Fibroblast of skin of left biceps (primary cell): ENCODE data around the gene PCK2.
"Not testable (repeated sequence)": the region's sequence is repeated elsewhere in the genome, so short reads cannot be mapped to it uniquely, and the experiment has no call there.

Source experiments
- DNase-seq, 2 experiments: peaks; one replicate each; pipeline ENCODE4 v3.0.0-alpha.2; 2013; ENCODE audit warnings: low read depth in 2 of 2

The PCK2 gene

GRCh38 chr14:24093901-24094840, at the start of gene PCK2:
TSS of gene PCK2 (plus strand) at chr14:24094311. CDS start at chr14:24094406, 95 bp downstream.
- DNase-seq: peak; percentile 94

GRCh38 chr14:24049002-24049401, 45.1 kb upstream of the PCK2 start:
- DNase-seq: not testable (repeated sequence)

GRCh38 chr14:24050753-24051152, 43.4 kb upstream of the PCK2 start:
- not testable (repeated sequence) for DNase-seq

- no peak for DNase-seq
Observed at GRCh38 chr14:24051176-24051788, 42.8 kb upstream of the PCK2 start.

- DNase-seq: no peak
Observed at GRCh38 chr14:24051789-24052655, 42.1 kb upstream of the PCK2 start, which contains the start of gene CARMIL3. TSS of gene CARMIL3 (plus strand) at chr14:24052009. CDS start at chr14:24052154, 145 bp downstream.

- no peak for DNase-seq
Observed at GRCh38 chr14:24052656-24053547, 41.2 kb upstream of the PCK2 start.

- no peak for DNase-seq
Observed at GRCh38 chr14:24053548-24054323, 40.4 kb upstream of the PCK2 start.

GRCh38 chr14:24054324-24054641, 39.8 kb upstream of the PCK2 start:
- DNase-seq: no peak

- DNase-seq: no peak
Observed at GRCh38 chr14:24054646-24055045, 39.5 kb upstream of the PCK2 start.

- no peak for DNase-seq
Observed at GRCh38 chr14:24055971-24056799, 37.9 kb upstream of the PCK2 start.

- DNase-seq: no peak
Observed at GRCh38 chr14:24056800-24057184, 37.3 kb upstream of the PCK2 start.

GRCh38 chr14:24057271-24057670, 36.8 kb upstream of the PCK2 start:
- no peak for DNase-seq

- DNase-seq: no peak
Observed at GRCh38 chr14:24057867-24058259, 36.2 kb upstream of the PCK2 start.

- DNase-seq: peak; percentile 33 to 36
Observed at GRCh38 chr14:24058260-24058950, 35.7 kb upstream of the PCK2 start.

- DNase-seq: no peak
Observed at GRCh38 chr14:24058951-24059475, 35.1 kb upstream of the PCK2 start.

- DNase-seq: no peak
Observed at GRCh38 chr14:24059841-24060388, 34.2 kb upstream of the PCK2 start.

GRCh38 chr14:24060443-24060842, 33.7 kb upstream of the PCK2 start:
- no peak for DNase-seq
